GM18519 (cell line): ENCODE data around the gene LMO1.

ENCODE experiments used
- ATAC-seq: cut with Tn5 transposase; IDR thresholded peaks from one replicate; pipeline ENCODE4 v1.9.1; 2021; ENCODE audit warnings: mild to moderate bottlenecking, moderate library complexity; ENCODE audit not compliant: unreplicated experiment, low FRiP score

The LMO1 gene

DNA sequence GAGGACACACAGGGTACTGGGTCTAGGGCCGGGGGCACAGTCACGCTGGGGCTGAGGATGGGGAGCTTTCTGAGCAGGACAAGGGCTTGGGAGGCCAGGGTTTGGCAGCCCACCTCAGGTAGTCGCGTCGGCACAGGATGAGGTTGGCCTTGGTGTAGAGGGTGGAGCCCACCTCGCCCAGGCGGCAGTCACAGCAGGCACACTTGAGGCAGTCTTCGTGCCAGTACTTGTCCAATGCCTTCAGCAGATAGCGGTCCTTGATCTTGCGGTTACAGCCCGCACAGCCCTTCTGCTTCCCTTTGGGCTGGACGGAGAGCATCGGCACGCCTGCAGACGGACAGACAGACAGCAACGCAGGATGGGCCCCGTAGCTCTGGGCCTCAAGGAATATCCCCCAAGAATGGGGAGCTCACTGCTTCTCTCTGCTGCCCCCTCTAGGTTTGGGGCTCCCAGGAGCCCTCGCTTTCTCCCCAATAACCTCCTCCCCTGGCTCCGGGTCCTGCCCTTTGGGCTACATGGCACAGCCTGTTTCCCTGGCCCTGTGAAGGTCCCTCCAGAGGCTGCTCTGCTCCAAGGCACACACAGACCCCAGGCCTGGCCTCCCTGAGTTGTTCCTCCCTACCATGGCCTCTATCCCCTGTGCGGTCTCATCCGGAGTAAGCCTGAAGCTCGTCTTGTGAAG is 33.4 kb downstream of the LMO1 start:
- ATAC-seq: no peak

DNA sequence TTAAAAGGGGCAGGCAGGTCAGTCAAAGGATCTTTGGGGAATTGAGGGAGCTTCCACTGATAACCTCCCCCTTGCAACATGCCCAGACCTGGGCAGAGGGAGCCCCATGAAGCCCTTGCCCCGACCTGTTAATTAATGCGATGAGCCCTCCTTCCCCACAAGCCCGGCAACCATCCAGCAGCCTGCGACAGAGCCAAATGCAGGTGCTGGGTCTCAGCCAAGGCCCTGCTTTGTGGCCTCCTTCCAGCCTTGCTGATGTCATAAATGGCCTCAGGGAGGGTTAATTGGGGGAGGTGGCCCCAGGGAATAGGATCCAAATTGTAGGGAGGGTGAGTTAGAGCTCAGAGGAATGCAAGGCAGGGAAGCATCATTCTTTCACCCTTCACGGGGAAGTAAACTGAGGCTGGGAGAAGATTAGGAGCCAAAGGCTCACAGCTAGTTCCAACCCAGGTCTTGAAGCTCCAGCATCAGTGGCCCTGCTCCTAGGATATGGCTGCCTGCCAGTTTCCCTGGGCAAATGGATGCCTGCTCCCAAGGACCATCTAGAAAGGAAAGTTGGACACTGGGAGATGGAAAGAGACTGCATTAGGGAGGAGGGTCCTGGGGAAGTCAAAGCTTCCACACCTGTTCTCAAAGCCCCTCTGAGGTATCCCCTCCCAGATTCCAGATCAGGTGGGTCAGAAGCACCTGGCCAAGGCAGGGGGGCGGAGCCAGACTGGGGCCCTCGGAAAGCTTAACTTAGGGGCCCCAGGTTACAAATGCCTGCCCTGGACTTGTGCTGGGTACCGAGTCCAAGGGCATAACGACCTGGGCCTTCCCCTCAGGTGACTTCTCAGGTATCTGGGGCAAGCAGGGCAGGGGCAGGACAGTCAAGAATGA is 34.1 kb downstream of the LMO1 start:
- ATAC-seq: no peak

GRCh38 chr11:8228231-8228630 is 35.4 kb downstream of the LMO1 start:
- ATAC-seq: no peak

- no peak for ATAC-seq
Measured at GRCh38 chr11:8227156-8228152, 36.2 kb downstream of the LMO1 start.

- no peak for ATAC-seq
Measured at GRCh38 chr11:8225589-8226036, 38.1 kb downstream of the LMO1 start.

DNA sequence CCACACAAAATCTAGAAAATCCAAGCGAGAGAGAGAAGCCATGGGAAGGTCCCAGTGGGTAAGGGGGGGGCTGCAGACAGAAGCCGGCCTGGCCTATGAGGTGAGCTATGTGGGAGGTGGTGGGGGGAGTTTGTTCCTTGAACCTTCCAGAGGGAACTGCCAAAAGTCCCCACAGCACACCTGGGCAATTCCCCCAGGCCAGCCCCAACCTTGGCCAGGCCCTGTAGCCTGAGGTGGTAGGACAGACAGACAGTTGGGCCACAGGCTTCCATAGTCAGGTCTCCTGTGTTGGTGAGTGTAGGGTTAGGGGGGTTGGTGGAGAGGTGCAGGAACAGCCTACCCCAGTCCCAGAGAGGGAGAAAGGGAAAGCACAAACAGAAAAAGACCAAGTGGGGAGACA is 39.0 kb downstream of the LMO1 start:
- ATAC-seq: no peak

DNA sequence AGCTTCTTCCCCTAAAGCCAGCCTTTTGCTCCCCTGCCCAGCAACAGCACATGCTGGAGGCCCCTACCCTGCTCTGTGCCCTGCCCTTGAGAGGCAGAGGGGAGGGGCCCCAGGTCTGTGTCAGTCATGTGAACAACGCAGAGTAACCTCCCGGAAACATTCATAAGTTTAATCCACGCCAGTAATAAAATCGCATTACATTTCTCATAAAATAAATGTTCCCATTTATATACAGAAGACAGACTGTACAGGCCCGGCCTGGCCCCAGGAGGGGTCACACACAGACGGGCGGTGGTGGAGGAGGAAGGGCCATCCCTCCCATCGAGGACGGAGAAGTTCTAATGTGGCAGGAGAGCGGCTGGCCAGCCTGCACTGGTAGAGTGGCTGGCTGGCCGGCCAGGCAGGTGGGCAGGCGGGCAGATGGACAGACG is 39.5 kb downstream of the LMO1 start:
- no peak for ATAC-seq

DNA sequence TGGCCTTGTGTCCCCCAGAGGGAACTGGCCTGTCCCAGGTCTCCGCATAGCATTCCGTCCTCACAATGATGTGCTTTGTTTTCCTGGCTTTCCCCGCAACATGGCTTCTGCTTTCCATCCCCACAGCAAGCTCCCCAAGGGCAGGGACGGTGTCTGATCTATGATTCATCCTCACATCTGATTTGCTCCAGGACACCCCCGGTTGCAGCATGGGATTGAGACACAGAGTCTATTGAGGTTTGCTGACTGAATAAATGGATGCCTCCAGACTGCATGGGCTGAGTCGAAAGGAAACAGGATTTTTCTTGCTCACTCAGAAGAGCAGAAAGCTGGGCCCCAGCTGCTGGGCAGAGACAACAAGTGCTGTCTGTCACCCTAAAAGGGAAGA is 40.2 kb downstream of the LMO1 start:
- no peak for ATAC-seq

- no peak for ATAC-seq
Measured at GRCh38 chr11:8222820-8223512, 40.7 kb downstream of the LMO1 start.

DNA sequence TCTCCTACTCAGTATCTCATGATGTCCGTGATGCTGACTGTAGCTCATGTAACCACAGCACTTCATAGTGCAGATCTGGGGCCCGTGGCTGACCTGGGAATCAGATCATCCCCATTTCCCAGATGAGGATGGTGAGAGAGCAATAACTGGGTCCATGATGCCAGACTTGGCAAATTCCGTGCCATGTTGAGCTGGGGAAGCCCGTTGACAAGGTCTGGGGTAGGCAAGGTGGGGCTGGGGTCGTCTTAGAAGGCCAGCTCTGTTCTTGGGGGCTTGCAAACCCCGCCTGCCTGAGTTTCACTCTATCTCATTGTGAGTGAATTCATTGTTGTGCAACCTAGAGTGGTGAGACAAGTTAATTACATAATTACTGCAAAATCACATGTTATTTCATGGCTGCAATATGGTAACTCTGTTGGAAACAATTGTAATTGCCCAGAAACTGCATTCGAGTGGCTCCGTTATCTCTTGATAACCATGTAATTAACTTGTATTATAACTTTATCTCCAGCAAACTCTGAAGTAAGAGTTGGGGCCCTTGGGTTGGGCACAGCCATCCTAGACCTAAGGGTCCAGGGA is 41.7 kb downstream of the LMO1 start:
- ATAC-seq: no peak

DNA sequence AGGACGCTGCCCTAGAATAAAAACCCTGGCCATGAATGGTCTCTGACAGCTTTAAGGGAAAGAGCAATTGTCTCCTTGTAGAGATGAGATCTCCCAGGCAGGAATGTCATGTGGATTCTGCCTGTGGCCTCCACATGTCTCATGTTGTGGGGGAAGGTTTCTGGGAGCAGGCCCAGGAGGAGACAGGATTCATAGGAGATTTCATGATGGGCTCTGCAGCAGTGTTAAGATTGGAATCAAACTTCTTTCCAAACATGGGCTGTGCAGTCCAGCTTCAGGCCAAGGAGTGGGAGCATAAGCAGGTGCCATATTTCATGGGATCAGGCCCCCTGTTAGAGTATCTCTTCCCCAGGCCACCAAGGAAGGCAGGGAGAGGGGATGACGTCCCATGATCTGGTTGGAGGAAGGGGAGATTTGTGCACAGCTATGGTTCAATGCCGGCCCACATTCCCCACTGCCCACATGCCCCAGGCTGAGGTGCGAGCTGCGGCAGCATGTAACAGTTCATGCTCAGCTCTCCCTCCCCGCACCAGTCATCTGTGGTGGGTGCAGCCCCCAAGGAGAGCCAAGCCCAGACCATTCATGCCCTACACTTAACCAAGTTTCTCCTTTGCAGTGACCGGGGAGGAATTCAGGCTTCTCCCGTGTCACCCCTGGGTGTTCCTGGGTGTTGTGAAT is 42.5 kb downstream of the LMO1 start:
- ATAC-seq: no peak

DNA sequence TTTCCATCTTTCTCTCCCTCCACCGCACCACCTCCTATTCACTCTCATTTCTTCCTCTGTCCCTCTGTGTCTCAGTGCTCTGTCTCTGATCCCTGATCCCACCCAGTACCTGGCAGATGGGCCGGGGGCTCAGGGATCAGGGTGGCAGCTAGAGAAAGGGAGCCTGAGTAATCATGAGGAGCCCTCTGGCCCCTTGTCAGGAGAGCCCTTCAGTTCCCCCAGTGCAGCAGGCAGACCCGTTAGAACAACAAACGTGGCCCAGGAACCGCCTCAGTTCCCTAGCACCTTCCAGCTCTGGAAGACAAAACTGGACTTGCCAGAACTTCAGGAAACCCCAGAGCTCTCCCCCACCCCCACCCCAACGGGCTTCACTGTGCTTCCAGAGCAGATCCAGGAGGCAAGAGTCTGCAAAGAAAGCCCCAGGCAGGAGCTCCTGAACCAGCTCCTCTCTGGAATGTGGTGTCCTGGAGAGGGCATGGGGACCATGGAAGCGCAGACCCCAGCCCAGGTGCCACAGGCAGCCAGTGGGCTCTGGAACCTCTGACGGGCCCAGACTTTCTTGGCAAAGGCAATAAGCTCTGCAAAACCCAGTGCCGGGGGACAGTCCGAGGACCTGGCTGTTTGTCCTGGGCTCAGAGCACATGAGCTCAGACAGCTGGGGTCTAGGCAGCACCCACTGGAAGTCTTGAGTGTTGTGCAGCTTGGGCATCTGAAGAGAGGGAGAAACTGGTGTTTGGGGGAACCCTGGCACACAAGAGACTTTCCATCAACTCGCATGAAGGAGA is 43.2 kb downstream of the LMO1 start:
- no peak for ATAC-seq

DNA sequence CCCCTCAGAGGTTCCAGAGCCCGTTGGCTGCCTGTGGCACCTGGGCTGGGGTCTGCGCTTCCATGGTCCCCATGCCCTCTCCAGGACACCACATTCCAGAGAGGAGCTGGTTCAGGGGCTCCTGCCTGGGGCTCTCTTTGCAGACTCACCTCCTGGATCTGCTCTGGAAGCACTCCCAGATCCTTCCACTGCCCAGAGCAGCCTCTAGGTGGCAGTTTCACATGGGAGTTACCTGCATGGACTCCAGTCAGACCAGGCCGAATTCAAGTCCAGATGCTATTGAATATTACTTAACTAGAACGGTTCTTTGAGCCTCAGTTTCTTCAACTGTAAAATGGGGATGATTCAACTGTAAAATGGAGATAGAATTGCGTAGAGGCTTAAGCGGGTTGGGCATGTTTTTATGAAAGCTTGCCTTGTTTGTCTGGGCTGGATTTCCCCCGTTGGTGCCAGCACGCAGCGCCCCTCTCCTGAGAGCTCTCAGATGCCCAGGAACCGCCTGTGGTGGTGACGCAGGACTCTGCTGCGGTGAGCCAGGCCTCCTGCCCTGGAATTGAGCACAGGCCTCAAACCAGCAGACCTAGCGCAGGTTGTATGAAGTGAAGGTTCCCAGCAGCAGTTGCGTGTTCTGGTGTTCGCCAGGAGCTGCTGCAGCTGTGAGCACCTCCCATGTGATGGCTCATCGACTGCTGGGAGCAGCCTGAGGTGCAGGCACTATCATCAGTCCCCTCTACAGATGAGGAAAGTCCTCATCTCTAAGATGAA is 44.2 kb downstream of the LMO1 start:
- no peak for ATAC-seq

DNA sequence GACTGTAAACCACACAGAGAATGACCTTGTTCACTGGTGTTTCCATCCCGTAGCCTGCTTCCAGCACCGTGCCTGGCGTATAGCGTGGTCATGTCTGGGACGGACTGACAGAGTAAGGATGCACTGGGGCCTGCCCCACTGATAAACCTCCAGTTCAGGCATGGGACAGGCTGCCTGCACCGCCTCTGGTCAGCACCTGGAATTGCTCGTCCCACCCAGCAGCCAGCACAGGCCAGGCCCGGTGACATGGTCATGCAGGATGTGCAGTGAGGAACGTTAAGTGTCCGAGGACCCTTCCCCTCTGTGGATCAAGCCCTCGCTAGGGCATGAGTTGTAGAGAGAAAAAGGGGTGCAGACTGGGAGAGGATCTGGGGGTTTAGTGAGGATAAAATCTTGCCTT is 44.8 kb downstream of the LMO1 start:
- ATAC-seq: no peak

GRCh38 chr11:8218409-8218808 is 45.3 kb downstream of the LMO1 start:
- no peak for ATAC-seq

- ATAC-seq: no peak
Measured at GRCh38 chr11:8217926-8218325, 45.8 kb downstream of the LMO1 start.

- no peak for ATAC-seq
Measured at GRCh38 chr11:8217136-8217535, 46.5 kb downstream of the LMO1 start.

GRCh38 chr11:8213376-8213775 is 50.3 kb downstream of the LMO1 start:
- no peak for ATAC-seq
